NCI-H460 (cell line): ENCODE data around the gene CPLANE1. TPM values are rescaled to one million over a fixed set of nuclear protein-coding genes. Genes with fewer than 3 reads are reported as not detected.

Experiments
- DNase-seq: peaks from one replicate; pipeline ENCODE4 v3.0.0-alpha.2; 2016; ENCODE audit warnings: low read depth; ENCODE audit errors: extremely low read depth
- small RNA-seq, 2 experiments: library from RNA; depleted of rRNA; stranded (forward); fragments of <200 nt; gene quantifications; one replicate each; pipeline ENCODE3, GENCODE V24; 2014
- total RNA-seq: library from RNA; depleted of rRNA; stranded (reverse); fragments of >200 nt; shearing (Covaris generic); gene quantifications from 2 replicates; pipeline ENCODE4 v1.2.3, GENCODE V29; 2014; rRNA removed

CPLANE1 gene
- total RNA-seq, 1 experiment from 2014 or later: 31.6 TPM

GRCh38 chr5:37075399-37075950, 173.7 kb downstream of the CPLANE1 start:
- no peak for DNase-seq

DNA sequence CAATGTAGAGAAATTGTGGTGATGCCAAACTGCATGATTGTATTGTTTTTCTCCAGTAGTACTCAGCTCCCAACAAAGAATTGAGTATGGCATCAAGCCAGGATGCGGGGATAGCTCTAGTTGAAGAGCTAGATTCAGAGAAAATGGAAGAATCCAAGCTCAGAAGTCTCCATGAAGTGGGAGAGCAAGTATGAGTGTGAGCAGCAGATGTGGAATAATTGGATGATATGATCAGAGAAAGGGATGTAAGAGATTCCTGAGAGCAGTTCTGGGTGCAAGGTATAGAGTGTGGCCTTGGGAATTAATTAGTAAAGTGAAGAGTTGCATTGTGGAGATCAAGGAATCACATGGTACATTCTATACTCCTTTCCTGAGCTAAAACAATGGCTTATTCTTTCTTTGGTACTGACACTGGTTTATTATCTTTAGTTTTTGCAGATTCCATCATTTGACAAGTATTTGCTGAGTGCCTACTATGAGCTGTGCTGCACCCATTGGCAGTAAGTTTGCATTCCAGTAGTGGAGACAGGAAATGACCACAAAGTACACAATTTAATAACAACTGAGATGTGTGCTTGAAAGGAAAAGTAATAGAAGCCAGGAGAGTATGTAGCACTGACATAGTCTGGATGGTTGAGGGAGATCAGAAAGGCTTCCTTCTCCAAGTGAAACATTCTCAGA, 177.1 kb downstream of the CPLANE1 start:
- no peak for DNase-seq

- DNase-seq: no peak
Measured at GRCh38 chr5:37071487-37071886, 177.7 kb downstream of the CPLANE1 start.

- no peak for DNase-seq
Measured at GRCh38 chr5:37064442-37064841, 184.7 kb downstream of the CPLANE1 start.

GRCh38 chr5:37063739-37064138, 185.4 kb downstream of the CPLANE1 start:
- no peak for DNase-seq

- no peak for DNase-seq
Measured at GRCh38 chr5:37060030-37060429, 189.1 kb downstream of the CPLANE1 start.

GRCh38 chr5:37056762-37057161, 192.4 kb downstream of the CPLANE1 start:
- DNase-seq: no peak

Small RNAs within 50 kb of the gene (small RNA-seq; reads per million reads assigned to genes)
- gene C8orf59P2: 0 reads per million in 2 experiments

Other genes starting within 250 kb of the CPLANE1 start
- 52.4 and 56.2 TPM in 2 replicates for gene NUP155, start 121.7 kb upstream of the CPLANE1 start, total RNA-seq
- gene WDR70, start 129.9 kb upstream of the CPLANE1 start, total RNA-seq: 22.8 and 25.6 TPM in 2 replicates